IPS-18a (cell line): ENCODE data around the gene ERMN.
"Not testable (repeated sequence)": the region's sequence is repeated elsewhere in the genome, so short reads cannot be mapped to it uniquely, and the experiment has no call there.

ENCODE experiments used
- H3K27ac ChIP-seq: one replicate; pipeline ENCODE4 v1.5.1; 2013; ENCODE audit warnings: low read length
- H3K27me3 ChIP-seq: one replicate; pipeline ENCODE4 v1.6.1; 2013; ENCODE audit warnings: mild to moderate bottlenecking, low read length; ENCODE audit not compliant: control insufficient read depth, insufficient read depth
- H3K36me3 ChIP-seq: one replicate; pipeline ENCODE4 v1.6.1; 2013; ENCODE audit warnings: low read depth, low read length; ENCODE audit not compliant: control insufficient read depth
- H3K4me1 ChIP-seq: one replicate; pipeline ENCODE4 v1.6.1; 2013; ENCODE audit warnings: low read depth, low read length; ENCODE audit not compliant: control insufficient read depth
- H3K4me3 ChIP-seq: one replicate; pipeline ENCODE4 v1.5.1; 2013; ENCODE audit warnings: low read length
- H3K9ac ChIP-seq: one replicate; pipeline ENCODE4 v1.6.1; 2013; ENCODE audit warnings: mild to moderate bottlenecking, low read length, moderate library complexity
- H3K9me3 ChIP-seq: one replicate; pipeline ENCODE4 v1.6.1; 2013; ENCODE audit warnings: low read depth, low read length; ENCODE audit not compliant: control insufficient read depth

ERMN gene

GRCh38 chr2:157325786-157326185 lies at the start of gene ERMN:
ERMN (minus strand) TSS chr2:157325824; CDS start chr2:157325642, 182 bp downstream.
- Histone ChIP-seq H3K27me3 (no peaks in the 10 kb centered on the region), H3K36me3 (no peaks in the 10 kb centered on the region), H3K9ac (no peak within 1 kb of the TSS), H3K27ac (no peak within 1 kb of the TSS), H3K9me3 (no peaks in the 10 kb centered on the region), H3K4me3 (no peak within 1 kb of the TSS), H3K4me1 (peaks cover 31% of the 10 kb centered on the region)

- Histone ChIP-seq H3K4me1 (no peaks in the 10 kb centered on the region), H3K9ac (no peak overlapping the region), H3K36me3 (no peaks in the 10 kb centered on the region), H3K27me3 (no peaks in the 10 kb centered on the region), H3K4me3 (no peak overlapping the region), H3K27ac (no peak overlapping the region), H3K9me3 (peaks cover 18% of the 10 kb centered on the region)
Measured at GRCh38 chr2:157375384-157375783, 49.8 kb upstream of the ERMN start.

- H3K27me3 ChIP-seq, H3K9me3 ChIP-seq, H3K4me1 ChIP-seq, H3K9ac ChIP-seq, H3K4me3 ChIP-seq, H3K27ac ChIP-seq, H3K36me3 ChIP-seq: not testable (repeated sequence)
Measured at GRCh38 chr2:157368508-157368907, 42.9 kb upstream of the ERMN start.

- H3K36me3 ChIP-seq: no peaks in the 10 kb centered on the region
- no peak overlapping the region for H3K27ac ChIP-seq
- no peaks in the 10 kb centered on the region for H3K27me3 ChIP-seq
- H3K9me3 ChIP-seq: no peaks in the 10 kb centered on the region
- H3K4me3 ChIP-seq: no peak overlapping the region
- H3K9ac ChIP-seq: no peak overlapping the region
- no peaks in the 10 kb centered on the region for H3K4me1 ChIP-seq
Measured at GRCh38 chr2:157367704-157368103, 42.1 kb upstream of the ERMN start.

GRCh38 chr2:157364257-157364974 lies 38.8 kb upstream of the ERMN start:
- Histone ChIP-seq H3K9me3 (no peaks in the 10 kb centered on the region), H3K27ac (no peak overlapping the region), H3K4me1 (no peaks in the 10 kb centered on the region), H3K4me3 (no peak overlapping the region), H3K9ac (no peak overlapping the region), H3K36me3 (no peaks in the 10 kb centered on the region), H3K27me3 (no peaks in the 10 kb centered on the region)

- Histone ChIP-seq H3K9ac (no peak overlapping the region), H3K4me3 (no peak overlapping the region), H3K27me3 (no peaks in the 10 kb centered on the region), H3K4me1 (no peaks in the 10 kb centered on the region), H3K27ac (no peak overlapping the region), H3K9me3 (no peaks in the 10 kb centered on the region), H3K36me3 (no peaks in the 10 kb centered on the region)
Measured at GRCh38 chr2:157363612-157364101, 38.0 kb upstream of the ERMN start.

GRCh38 chr2:157362627-157363026 lies 37.0 kb upstream of the ERMN start:
- Histone ChIP-seq H3K4me3 (no peak overlapping the region), H3K27ac (no peak overlapping the region), H3K36me3 (no peaks in the 10 kb centered on the region), H3K9ac (no peak overlapping the region), H3K27me3 (no peaks in the 10 kb centered on the region), H3K9me3 (no peaks in the 10 kb centered on the region), H3K4me1 (no peaks in the 10 kb centered on the region)

- Histone ChIP-seq H3K36me3 (no peaks in the 10 kb centered on the region), H3K27me3 (no peaks in the 10 kb centered on the region), H3K27ac (no peak overlapping the region), H3K4me1 (no peaks in the 10 kb centered on the region), H3K9ac (no peak overlapping the region), H3K9me3 (no peaks in the 10 kb centered on the region), H3K4me3 (no peak overlapping the region)
Measured at GRCh38 chr2:157361526-157361925, 35.9 kb upstream of the ERMN start.

GRCh38 chr2:157359628-157360027 lies 34.0 kb upstream of the ERMN start:
- Histone ChIP-seq H3K27ac (no peak overlapping the region), H3K9ac (no peak overlapping the region), H3K27me3 (no peaks in the 10 kb centered on the region), H3K4me1 (no peaks in the 10 kb centered on the region), H3K9me3 (no peaks in the 10 kb centered on the region), H3K36me3 (no peaks in the 10 kb centered on the region), H3K4me3 (no peak overlapping the region)

GRCh38 chr2:157355618-157356017 lies 30.0 kb upstream of the ERMN start:
- Histone ChIP-seq H3K4me1 (no peaks in the 10 kb centered on the region), H3K36me3 (no peaks in the 10 kb centered on the region), H3K4me3 (no peak overlapping the region), H3K27ac (no peak overlapping the region), H3K27me3 (no peaks in the 10 kb centered on the region), H3K9me3 (no peaks in the 10 kb centered on the region), H3K9ac (no peak overlapping the region)

GRCh38 chr2:157349949-157350515 lies 24.4 kb upstream of the ERMN start:
- no peaks in the 10 kb centered on the region for H3K9me3 ChIP-seq
- H3K4me1 ChIP-seq: peaks cover 10% of the 10 kb centered on the region
- no peak overlapping the region for H3K9ac ChIP-seq
- no peaks in the 10 kb centered on the region for H3K36me3 ChIP-seq
- H3K4me3 ChIP-seq: no peak overlapping the region
- H3K27ac ChIP-seq: no peak overlapping the region
- no peaks in the 10 kb centered on the region for H3K27me3 ChIP-seq
